HUES6 (cell line): ENCODE data around the gene CLVS2.

Experiments
- H3K27ac ChIP-seq: 2 replicates; pipeline ENCODE4 v1.7.0; 2013; ENCODE audit warnings: low read depth, mild to moderate bottlenecking, low read length, inconsistent platforms
- H3K27me3 ChIP-seq: 2 replicates; pipeline ENCODE4 v1.6.1; 2013; ENCODE audit warnings: low read length; ENCODE audit not compliant: control insufficient read depth, insufficient read depth
- H3K36me3 ChIP-seq: 2 replicates; pipeline ENCODE4 v1.6.1; 2013; ENCODE audit warnings: low read length; ENCODE audit not compliant: control insufficient read depth, insufficient read depth
- H3K4me1 ChIP-seq: 2 replicates; pipeline ENCODE4 v1.6.1; 2013; ENCODE audit warnings: low read length; ENCODE audit not compliant: control insufficient read depth, insufficient read depth
- H3K4me3 ChIP-seq: 2 replicates; pipeline ENCODE4 v1.5.1; 2013; ENCODE audit warnings: low read depth, low read length
- H3K9ac ChIP-seq: one replicate; pipeline ENCODE4 v1.6.1; 2013; ENCODE audit warnings: mild to moderate bottlenecking, low read length
- H3K9me3 ChIP-seq: 2 replicates; pipeline ENCODE4 v1.6.1; 2013; ENCODE audit warnings: low read depth, low read length; ENCODE audit not compliant: control insufficient read depth, insufficient read depth

CLVS2 gene

DNA sequence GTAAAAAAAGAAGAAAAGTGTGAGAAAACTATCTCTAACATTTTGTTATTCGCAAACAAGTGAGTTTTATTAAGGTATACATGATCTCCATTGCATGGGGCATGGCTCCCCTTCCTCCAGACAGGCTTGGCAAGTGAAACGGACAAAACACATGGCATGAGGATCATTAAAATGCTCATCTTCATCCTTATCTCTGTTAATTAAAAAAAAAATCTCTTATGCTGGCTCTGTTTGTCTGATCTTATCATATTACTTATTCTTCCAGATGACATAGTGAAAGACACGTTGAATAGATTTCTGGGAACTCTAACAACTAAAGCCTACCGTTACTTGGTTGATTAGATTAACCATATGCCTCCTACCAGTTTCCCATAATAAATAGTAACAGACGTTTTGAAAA is 89.4 kb downstream of the CLVS2 start:
- H3K9me3 ChIP-seq, result no peaks in the 10 kb centered on the region
- H3K4me3 ChIP-seq, result no peak overlapping the region
- H3K27me3 ChIP-seq, result no peaks in the 10 kb centered on the region
- H3K4me1 ChIP-seq, result no peaks in the 10 kb centered on the region
- no peak overlapping the region for H3K27ac ChIP-seq
- H3K36me3 ChIP-seq, result no peaks in the 10 kb centered on the region
- no peak overlapping the region for H3K9ac ChIP-seq

DNA sequence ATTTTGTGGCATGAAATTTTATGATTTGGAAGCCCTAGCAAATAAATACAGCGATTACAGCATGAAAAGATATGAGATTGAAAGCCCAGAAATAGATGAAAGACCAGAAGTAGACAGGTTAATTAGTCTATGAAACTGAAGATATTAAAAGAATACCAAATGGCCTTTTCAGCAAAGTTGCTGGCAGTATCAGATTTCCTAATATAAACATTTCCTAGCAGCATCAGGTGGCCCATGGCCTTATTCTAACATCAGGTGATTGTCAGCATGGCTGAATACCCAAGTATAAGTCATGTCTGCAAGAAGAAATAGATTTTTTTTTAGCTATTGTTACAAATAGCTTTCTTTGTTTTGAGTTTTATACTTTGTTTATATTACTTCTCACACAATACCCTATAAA is 93.2 kb downstream of the CLVS2 start:
- no peaks in the 10 kb centered on the region for H3K9me3 ChIP-seq
- H3K4me3 ChIP-seq, result no peak overlapping the region
- H3K9ac ChIP-seq, result no peak overlapping the region
- no peaks in the 10 kb centered on the region for H3K36me3 ChIP-seq
- no peak overlapping the region for H3K27ac ChIP-seq
- no peaks in the 10 kb centered on the region for H3K4me1 ChIP-seq
- no peaks in the 10 kb centered on the region for H3K27me3 ChIP-seq

DNA sequence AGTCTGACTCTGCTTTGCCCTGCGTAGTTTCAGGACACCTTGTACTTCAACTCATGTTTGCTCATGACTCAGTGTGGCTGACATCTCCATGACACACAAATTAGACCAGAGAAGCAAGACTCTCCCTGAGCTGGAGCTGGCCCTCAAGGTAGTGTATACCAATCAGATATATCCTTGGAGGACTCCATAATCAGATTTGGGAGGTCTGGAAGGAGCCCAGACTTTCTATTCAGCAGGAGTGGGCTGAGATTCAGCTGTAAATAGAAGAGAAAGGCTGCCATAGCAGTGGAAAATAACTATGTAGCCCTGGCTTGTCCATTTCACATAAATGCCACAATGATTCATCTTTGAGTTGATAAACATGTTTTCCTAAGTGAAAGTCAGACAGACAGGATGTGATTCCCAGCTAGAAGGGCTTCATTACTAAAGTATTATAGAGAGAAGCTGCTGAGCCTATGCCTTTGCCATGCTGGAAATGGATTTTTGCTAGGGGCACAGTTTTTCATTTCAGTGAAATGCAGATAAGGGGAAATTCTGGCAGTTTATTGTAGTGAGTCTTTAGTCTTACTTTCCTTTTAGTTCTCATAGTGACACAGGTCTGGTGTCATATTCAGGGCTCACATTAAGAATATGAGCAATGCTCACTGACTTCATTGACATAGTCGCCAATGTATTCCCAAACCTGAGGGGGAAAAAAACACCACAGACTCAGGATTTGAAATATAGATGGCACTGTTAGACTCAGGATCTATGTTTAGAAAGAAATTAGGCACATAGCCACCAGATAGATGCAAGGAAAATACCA is 95.3 kb downstream of the CLVS2 start:
- H3K9ac ChIP-seq, result no peak overlapping the region
- no peak overlapping the region for H3K4me3 ChIP-seq
- no peaks in the 10 kb centered on the region for H3K36me3 ChIP-seq
- no peaks in the 10 kb centered on the region for H3K4me1 ChIP-seq
- no peaks in the 10 kb centered on the region for H3K9me3 ChIP-seq
- H3K27ac ChIP-seq, result no peak overlapping the region
- H3K27me3 ChIP-seq, result no peaks in the 10 kb centered on the region

DNA sequence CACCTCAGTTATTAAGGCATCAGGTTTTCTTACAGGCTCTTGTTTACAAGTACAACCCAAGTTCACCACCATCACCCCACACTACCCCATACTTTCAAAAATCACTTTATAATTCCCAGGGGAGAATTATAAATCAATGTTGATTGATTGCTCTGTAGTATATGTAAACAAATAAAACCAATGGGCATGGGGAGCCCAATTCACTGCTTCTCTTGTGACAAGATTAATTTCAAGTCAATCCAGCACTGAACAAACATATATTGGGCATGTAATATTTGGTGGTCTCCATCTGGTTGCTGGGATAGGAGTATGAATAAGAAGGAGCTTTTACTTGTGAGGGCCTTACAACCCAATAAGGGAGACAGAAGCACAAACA is 95.8 kb downstream of the CLVS2 start:
- no peaks in the 10 kb centered on the region for H3K36me3 ChIP-seq
- H3K9me3 ChIP-seq, result no peaks in the 10 kb centered on the region
- H3K27ac ChIP-seq, result no peak overlapping the region
- H3K4me3 ChIP-seq, result no peak overlapping the region
- no peaks in the 10 kb centered on the region for H3K4me1 ChIP-seq
- no peaks in the 10 kb centered on the region for H3K27me3 ChIP-seq
- H3K9ac ChIP-seq, result no peak overlapping the region

DNA sequence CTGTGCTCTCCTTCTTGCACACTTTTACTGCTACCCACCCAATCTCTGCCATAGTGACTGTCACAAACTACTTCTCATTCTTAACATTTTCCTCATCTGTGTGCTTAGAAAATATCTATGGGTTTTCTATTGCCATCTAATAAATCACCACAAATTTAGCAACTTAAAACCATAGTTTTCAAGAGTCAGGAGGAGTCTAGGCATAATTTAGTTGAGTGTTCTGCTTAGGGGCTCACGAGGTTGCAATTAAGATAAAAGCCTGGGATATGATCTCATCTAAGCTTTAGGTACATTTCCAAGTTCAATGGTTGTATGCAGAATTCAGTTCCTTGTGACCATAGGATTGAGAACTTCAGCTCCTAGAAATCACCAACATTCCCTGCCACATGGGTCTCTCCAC is 98.8 kb downstream of the CLVS2 start:
- no peak overlapping the region for H3K4me3 ChIP-seq
- no peaks in the 10 kb centered on the region for H3K9me3 ChIP-seq
- no peaks in the 10 kb centered on the region for H3K27me3 ChIP-seq
- H3K27ac ChIP-seq, result no peak overlapping the region
- H3K9ac ChIP-seq, result no peak overlapping the region
- H3K4me1 ChIP-seq, result no peaks in the 10 kb centered on the region
- H3K36me3 ChIP-seq, result no peaks in the 10 kb centered on the region

DNA sequence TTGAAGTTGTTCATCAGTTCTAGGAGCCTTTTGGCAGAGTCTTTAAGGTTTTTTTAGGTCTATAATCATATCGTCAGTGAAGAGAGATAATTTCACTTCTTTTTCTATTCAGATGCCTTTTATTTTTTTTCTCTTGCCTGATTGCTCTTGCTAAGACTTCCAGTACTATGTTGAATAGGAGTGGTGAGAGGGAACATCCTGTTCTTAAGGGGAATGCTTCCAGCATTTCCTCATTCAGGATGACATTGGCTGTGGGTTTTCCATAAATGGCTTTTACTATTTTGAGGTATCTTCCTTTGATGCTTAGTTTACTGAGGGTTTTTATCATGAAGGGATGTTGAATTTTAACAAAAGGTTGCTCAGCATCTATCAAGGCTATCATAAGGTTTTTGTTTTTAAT is 109.5 kb downstream of the CLVS2 start:
- H3K4me1 ChIP-seq, result no peaks in the 10 kb centered on the region
- H3K9ac ChIP-seq, result no peak overlapping the region
- no peaks in the 10 kb centered on the region for H3K27me3 ChIP-seq
- no peak overlapping the region for H3K4me3 ChIP-seq
- no peaks in the 10 kb centered on the region; the same call in 1 of the 2 replicates for H3K9me3 ChIP-seq
- no peaks in the 10 kb centered on the region for H3K36me3 ChIP-seq
- no peak overlapping the region for H3K27ac ChIP-seq

DNA sequence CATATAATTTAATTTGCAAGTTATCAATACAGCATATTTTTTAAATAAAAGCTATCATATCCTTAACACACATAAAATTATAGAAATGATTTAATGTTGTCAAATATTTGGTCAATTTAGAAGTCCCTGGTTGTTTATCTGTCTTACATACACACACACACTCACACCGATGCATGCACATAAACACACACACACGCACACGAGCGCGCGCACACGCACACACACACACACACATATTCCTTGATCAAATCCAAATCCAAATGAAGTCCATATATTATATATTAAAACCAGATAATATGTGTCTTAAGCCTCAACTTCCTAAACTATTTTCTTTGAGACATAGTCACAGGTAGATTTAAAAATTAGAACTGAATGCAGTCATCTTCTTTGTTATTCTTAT is 120.3 kb downstream of the CLVS2 start:
- Histone ChIP-seq H3K27me3 (no peaks in the 10 kb centered on the region), H3K9me3 (no peaks in the 10 kb centered on the region), H3K36me3 (no peaks in the 10 kb centered on the region), H3K4me1 (no peaks in the 10 kb centered on the region), H3K27ac (no peak overlapping the region), H3K9ac (no peak overlapping the region), H3K4me3 (no peak overlapping the region)

DNA sequence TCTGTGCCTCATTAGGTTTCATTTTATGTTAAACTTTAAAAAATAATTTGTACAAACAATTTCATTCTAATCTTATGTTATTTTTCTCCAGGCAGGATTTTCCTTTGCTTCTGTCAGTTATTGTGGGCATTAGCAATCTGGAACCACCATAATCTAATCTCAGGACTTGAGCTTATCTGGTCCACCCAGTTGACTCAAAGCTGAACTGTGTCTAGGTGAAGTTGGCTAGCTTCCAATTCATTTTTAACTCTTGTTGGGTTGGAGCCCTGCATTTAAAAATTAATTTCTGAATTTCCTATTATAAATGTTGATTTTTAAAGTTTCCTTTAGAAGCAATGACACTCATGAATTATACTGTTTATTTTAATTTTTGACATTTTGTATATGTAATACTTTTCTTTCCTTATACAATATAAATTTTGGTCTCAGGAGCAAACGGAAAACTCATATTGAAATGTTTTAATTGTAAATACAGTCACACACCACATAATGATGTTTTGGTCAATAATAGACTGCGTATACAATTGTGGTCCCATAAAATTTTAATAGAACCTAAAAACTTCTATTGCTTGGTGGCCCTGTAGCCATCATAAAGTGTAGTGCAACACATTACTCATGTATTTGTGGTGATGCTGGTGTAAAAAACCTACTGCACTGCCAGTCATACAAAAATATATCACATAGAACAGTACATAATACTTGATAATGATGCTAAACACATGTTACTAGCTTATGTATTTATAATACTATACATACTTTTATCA is 121.3 kb downstream of the CLVS2 start:
- H3K36me3 ChIP-seq, result no peaks in the 10 kb centered on the region
- H3K4me3 ChIP-seq, result no peak overlapping the region

DNA sequence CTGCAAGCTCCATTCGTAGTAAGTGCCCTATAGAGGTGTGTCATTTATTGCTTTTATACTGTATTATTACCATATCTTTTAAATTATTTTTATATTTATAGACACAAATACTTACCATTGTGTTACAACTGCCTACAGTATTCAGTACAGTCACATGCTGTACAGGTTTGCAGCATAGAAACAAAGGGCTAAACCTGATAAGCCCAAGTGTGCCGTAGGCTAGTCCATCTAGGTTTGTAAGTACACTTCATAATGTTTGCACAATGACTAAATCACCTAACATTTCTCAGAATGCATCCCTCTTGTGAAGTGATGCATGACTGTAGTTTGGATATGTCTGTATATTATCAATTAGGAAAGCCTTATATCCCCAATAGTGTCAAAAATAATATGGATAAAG is 122.8 kb downstream of the CLVS2 start:
- H3K4me1 ChIP-seq, result no peaks in the 10 kb centered on the region
- H3K4me3 ChIP-seq, result no peak overlapping the region

More for the DNA sequence above, 121.3 kb downstream of the CLVS2 start:
- no peaks in the 10 kb centered on the region for H3K4me1 ChIP-seq
- no peaks in the 10 kb centered on the region for H3K27me3 ChIP-seq
- H3K27ac ChIP-seq, result no peak overlapping the region
- no peak overlapping the region for H3K9ac ChIP-seq
- H3K9me3 ChIP-seq, result no peaks in the 10 kb centered on the region

More for the DNA sequence above, 122.8 kb downstream of the CLVS2 start:
- no peaks in the 10 kb centered on the region for H3K36me3 ChIP-seq
- H3K9ac ChIP-seq, result no peak overlapping the region
- no peaks in the 10 kb centered on the region for H3K27me3 ChIP-seq
- no peaks in the 10 kb centered on the region for H3K9me3 ChIP-seq
- H3K27ac ChIP-seq, result no peak overlapping the region
